A673 (cell line): Measurements from ENCODE around the gene MOB3C. TPM values are rescaled to one million over a fixed set of nuclear protein-coding genes. Genes with fewer than 3 reads are reported as not detected.

Experiments
- BruUV-seq: library from RNA; stranded (reverse); fragments of 400-500 nt; replicated peaks from 2 replicates; lab custom pipeline; 2021; lab: Mats Ljungman, UMichigan
- CTCF ChIA-PET: fragments of 300-600 bp; sonication (Branson Sonifier 250); formaldehyde crosslinking; loops from one replicate; lab custom pipeline; 2022; ENCODE audit warnings: antibody characterized with exemption; lab: Charles Lee
- POLR2A ChIA-PET: fragments of 300-600 bp; sonication (Branson Sonifier 250); formaldehyde crosslinking; loops from one replicate; lab custom pipeline; 2022; ENCODE audit warnings: antibody characterized with exemption; ENCODE audit not compliant: low non-redundant PET; lab: Charles Lee
- DNase-seq: peaks from one replicate; pipeline ENCODE4 v3.0.0-alpha.2; 2015; ENCODE audit warnings: low spot score
- H3K27ac ChIP-seq: fragments of 200-600 bp; sonication (generic); 2 replicates; pipeline ENCODE4 v1.5.1; 2016; ENCODE audit warnings: mixed run types, low read depth, mild to moderate bottlenecking, mixed read lengths, antibody characterized with exemption, low read length; ENCODE audit not compliant: poor library complexity, severe bottlenecking
- H3K27me3 ChIP-seq: fragments of 200-600 bp; sonication (generic); replicated peaks from 2 replicates; pipeline ENCODE4 v1.6.1; 2017; ENCODE audit warnings: mixed run types, low read depth, mild to moderate bottlenecking, mixed read lengths, antibody characterized with exemption, low read length; ENCODE audit not compliant: insufficient read depth, poor library complexity
- H3K36me3 ChIP-seq: fragments of 200-600 bp; sonication (generic); 2 replicates; pipeline ENCODE4 v1.6.1; 2016; ENCODE audit warnings: mixed run types, mild to moderate bottlenecking, mixed read lengths, antibody characterized with exemption, low read length; ENCODE audit not compliant: insufficient read depth, poor library complexity, severe bottlenecking
- H3K4me1 ChIP-seq: fragments of 200-600 bp; sonication (generic); 2 replicates; pipeline ENCODE4 v1.6.1; 2017; ENCODE audit warnings: mixed run types, mild to moderate bottlenecking, mixed read lengths, antibody characterized with exemption, low read length; ENCODE audit not compliant: insufficient read depth, poor library complexity, severe bottlenecking
- H3K4me3 ChIP-seq: fragments of 200-600 bp; sonication (generic); 2 replicates; pipeline ENCODE4 v1.5.1; 2016; ENCODE audit warnings: low read depth, mixed run types, mild to moderate bottlenecking, mixed read lengths, low read length; ENCODE audit not compliant: poor library complexity, severe bottlenecking
- H3K9me3 ChIP-seq: fragments of 200-600 bp; sonication (generic); 2 replicates; pipeline ENCODE4 v1.6.1; 2016; ENCODE audit warnings: mixed run types, low read depth, mild to moderate bottlenecking, mixed read lengths, antibody characterized with exemption, low read length; ENCODE audit not compliant: poor library complexity, severe bottlenecking
- EZH2 ChIP-seq: fragments of 200-600 bp; sonication (generic); IDR thresholded peaks from 2 replicates; pipeline ENCODE4 v1.6.1; 2017; ENCODE audit warnings: borderline replicate concordance, low read depth, mild to moderate bottlenecking, mixed read lengths, antibody characterized with exemption, low read length; ENCODE audit not compliant: poor library complexity, severe bottlenecking
- intact Hi-C: fragments of 100-400 bp; cut with micrococcal nuclease; formaldehyde crosslinking; loops from one replicate; pipeline ENCODE4 v1.10.0; 2022; ENCODE audit not compliant: unreplicated experiment
- total RNA-seq: library from RNA; stranded (reverse); gene quantifications from 2 replicates; pipeline ENCODE4 v1.2.3, GENCODE V29; 2021
- TF ChIP-seq, protein P1 (sequence below): fragments of 300-800, 200-600 bp; sonication (generic); conservative IDR thresholded peaks from 2 replicates; pipeline ENCODE4 v1.5.1; 2017; ENCODE audit warnings: low read depth, mild to moderate bottlenecking, antibody characterized with exemption, low read length, moderate library complexity, mixed read lengths

The MOB3C gene
- total RNA-seq, 1 experiment from 2014 or later, result 2.5 TPM

DNA sequence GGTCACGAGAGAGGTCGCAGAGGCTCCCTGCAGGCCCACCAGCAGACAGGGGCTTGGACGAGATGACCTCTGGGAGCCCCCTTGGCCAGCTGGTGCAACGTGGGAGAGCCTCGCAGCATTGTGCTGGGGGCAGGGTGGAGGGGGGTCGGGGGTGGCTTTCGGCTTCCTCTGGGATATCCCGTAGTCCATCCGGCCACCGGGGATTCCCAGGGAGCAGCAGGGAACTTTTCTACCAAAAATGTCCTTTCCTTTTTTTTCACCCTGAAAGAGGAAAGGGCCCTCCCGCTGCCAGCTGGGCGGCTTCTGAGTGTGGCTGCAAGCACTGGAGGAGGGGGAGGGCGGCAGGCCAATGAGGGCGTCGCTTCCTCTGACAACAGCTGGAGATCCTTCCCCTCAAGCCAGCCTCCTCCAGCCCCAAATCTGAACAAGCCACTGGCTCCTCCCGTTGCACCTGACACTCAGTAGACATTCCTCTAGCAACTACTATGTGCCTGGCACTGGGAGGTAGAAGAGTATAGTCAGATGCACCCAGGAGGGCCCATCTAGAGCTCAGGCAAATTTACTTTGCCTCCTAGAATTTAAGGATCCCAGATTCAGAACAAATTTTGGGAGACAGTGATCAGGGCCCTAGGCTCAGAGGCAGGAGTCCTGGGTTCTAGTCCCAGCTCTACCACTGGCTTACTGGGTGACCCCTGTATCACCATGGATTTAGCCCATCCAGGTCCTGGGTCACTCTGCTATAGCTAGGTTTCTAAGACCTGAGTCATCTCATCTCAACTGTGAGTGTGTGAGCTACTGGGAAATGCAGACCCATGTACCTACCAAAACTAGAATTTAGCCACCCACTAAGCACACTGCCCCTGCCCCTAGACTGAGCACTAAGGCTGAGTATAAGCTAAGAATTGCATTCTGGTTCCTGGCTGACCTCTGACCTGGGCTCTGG, 2.7 kb downstream of the MOB3C start:
- POLR2A ChIA-PET, result no interaction called here
- intact Hi-C loops, result no loop called here
- Histone ChIP-seq H3K27ac (peak overlapping the region; percentile 49), H3K36me3 (no peaks in the 10 kb centered on the region), H3K9me3 (no peaks in the 10 kb centered on the region), H3K27me3 (no peaks in the 10 kb centered on the region), H3K4me1 (peaks cover 12% of the 10 kb centered on the region), H3K4me3 (no peak overlapping the region)
- BruUV-seq, result no TSS peak
- CTCF ChIA-PET, result no interaction called here
- TF ChIP-seq, protein P1, sequence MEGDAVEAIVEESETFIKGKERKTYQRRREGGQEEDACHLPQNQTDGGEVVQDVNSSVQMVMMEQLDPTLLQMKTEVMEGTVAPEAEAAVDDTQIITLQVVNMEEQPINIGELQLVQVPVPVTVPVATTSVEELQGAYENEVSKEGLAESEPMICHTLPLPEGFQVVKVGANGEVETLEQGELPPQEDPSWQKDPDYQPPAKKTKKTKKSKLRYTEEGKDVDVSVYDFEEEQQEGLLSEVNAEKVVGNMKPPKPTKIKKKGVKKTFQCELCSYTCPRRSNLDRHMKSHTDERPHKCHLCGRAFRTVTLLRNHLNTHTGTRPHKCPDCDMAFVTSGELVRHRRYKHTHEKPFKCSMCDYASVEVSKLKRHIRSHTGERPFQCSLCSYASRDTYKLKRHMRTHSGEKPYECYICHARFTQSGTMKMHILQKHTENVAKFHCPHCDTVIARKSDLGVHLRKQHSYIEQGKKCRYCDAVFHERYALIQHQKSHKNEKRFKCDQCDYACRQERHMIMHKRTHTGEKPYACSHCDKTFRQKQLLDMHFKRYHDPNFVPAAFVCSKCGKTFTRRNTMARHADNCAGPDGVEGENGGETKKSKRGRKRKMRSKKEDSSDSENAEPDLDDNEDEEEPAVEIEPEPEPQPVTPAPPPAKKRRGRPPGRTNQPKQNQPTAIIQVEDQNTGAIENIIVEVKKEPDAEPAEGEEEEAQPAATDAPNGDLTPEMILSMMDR, result no peak
- TF ChIP-seq EZH2, result no peak
- DNase-seq, result peak; percentile 86

DNA sequence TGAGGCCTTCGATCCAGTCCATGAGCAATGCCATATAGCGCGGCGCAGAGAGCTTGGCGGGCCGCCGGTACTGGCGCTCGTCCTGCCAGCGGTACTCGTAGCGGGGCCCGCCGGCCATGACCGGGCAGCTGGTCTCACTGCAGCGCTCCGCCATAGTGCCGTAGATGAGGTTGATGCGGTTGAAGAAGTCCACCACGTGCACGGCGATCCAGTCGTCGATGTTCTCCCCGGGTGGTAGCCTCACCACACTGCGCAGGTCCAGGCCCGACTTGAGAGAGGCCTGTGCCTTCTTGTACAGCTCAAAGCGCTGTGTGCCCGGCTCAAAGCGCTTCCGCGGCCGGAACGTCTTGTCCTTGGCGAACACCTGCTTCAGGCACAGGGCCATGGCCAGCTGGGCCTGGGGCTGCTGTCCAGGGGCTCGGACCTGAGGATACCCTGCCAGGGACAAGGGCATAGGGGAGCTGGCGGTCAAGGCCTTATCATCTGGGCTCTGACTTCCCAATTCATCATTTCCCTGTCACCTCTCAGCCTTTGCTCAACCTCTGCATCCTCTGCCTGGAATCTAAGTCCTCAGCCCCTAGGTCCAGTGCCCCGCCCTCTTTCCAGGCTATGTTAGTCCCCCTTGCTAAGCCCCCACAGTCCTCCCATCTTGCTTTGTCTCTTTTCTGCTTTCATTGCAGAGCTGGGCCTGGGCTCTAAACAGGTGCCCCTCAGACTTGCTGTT, 3.5 kb downstream of the MOB3C start:
- ChIA-PET POLR2A (no interaction called here), CTCF (no interaction called here)
- intact Hi-C loops, result no loop called here

DNA sequence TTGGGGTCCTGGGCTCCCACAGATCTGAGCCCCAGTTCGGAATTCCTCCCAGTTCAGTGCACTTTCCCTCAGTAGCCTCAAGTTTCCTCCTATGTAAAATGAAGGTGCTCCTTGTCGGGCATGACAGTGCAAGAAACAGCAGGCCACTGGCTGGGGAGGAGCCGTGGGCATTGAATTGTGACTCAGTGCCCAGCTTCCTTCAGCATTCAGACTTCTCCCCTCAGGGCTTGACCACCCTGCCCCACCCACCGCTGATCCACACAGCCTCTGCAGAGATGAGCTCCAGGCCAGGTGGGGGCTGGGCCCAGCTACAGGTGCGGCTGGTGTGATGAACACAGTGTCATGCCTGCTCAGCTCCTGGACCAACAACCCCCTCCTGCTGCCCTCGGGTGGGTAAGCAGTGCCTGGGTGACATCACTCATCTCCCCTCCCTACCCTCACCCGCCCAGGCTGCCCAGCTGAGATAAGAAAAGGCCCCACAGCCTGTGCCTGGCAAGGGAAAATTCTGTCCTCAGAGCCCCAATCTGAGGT, 4.9 kb downstream of the MOB3C start:
- Histone ChIP-seq H3K27ac (no peak overlapping the region), H3K4me3 (no peak overlapping the region), H3K36me3 (no peaks in the 10 kb centered on the region), H3K4me1 (peaks cover 12% of the 10 kb centered on the region), H3K27me3 (no peaks in the 10 kb centered on the region), H3K9me3 (no peaks in the 10 kb centered on the region)
- ChIA-PET POLR2A (no interaction called here), CTCF (no interaction called here)
- DNase-seq, result no peak
- TF ChIP-seq EZH2, result no peak
- TF ChIP-seq, protein P1, result no peak
- intact Hi-C loops, result no loop called here
- no TSS peak for BruUV-seq

More for the DNA sequence above, 3.5 kb downstream of the MOB3C start:
- TF ChIP-seq, protein P1, result no peak
- TF ChIP-seq EZH2, result no peak
- no peak for DNase-seq
- no TSS peak for BruUV-seq
- Histone ChIP-seq H3K27me3 (no peaks in the 10 kb centered on the region), H3K4me1 (peaks cover 12% of the 10 kb centered on the region), H3K4me3 (no peak overlapping the region), H3K36me3 (no peaks in the 10 kb centered on the region), H3K9me3 (no peaks in the 10 kb centered on the region), H3K27ac (peak overlapping the region; percentile 49)
